Adrenal gland (tissue), 5 donors: ENCODE results near the gene TAGLN.

ENCODE experiments used
- POLR2A ChIP-seq, 2 donors: fragments of 450-650 bp; IDR thresholded peaks; one replicate each; pipeline ENCODE4 v1.6.1; 2017; ENCODE audit warnings: antibody characterized with exemption in 2 of 2, mild to moderate bottlenecking in 2 of 2, moderate library complexity in 1 of 2
- TF ChIP-seq, protein P1 (sequence below), 6 experiments: fragments of 450-650 bp in 4 of 6; fragments of 200-600 bp in 2 of 6; sonication (generic) in 1 of 6; IDR thresholded peaks; 1 replicate in 5 of 6; 2 replicates in 1 of 6; pipeline versions ENCODE4 v1.5.1 to v1.8.0; 2016 to 2021; ENCODE audit warnings: antibody characterized with exemption in 6 of 6, mild to moderate bottlenecking in 2 of 6, moderate library complexity in 1 of 6
- donor health status: DM: no; HTN: no; CAD: no.

DNA sequence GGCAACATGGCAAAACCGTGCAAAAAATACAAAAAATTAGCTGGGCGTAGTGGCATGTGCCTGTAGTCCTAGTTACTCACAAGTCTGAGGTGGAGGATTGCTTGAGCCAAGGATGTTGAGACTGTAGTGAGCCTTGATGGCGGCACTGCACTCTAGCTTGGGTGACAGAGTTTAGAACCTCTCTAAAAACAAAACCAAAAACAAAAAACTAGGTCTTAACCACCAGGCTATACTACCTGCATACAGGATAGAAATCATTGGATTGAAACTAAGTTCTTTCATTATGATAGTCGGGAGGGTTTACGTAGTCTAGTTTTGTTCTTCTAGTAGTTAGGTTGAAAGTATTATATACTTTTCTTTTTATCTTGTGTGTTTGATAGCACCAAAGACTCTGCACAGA lies 39.1 kb downstream of the TAGLN start:
- no peak for TF ChIP-seq POLR2A (IDR thresholded peaks at IDR 0.05)
- TF ChIP-seq, protein P1, sequence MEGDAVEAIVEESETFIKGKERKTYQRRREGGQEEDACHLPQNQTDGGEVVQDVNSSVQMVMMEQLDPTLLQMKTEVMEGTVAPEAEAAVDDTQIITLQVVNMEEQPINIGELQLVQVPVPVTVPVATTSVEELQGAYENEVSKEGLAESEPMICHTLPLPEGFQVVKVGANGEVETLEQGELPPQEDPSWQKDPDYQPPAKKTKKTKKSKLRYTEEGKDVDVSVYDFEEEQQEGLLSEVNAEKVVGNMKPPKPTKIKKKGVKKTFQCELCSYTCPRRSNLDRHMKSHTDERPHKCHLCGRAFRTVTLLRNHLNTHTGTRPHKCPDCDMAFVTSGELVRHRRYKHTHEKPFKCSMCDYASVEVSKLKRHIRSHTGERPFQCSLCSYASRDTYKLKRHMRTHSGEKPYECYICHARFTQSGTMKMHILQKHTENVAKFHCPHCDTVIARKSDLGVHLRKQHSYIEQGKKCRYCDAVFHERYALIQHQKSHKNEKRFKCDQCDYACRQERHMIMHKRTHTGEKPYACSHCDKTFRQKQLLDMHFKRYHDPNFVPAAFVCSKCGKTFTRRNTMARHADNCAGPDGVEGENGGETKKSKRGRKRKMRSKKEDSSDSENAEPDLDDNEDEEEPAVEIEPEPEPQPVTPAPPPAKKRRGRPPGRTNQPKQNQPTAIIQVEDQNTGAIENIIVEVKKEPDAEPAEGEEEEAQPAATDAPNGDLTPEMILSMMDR (IDR thresholded peaks at IDR 0.05): no peak
